NCI-H146 treated with DMSO at 0.1 percent for 48 hours (cell line): ENCODE data around the gene RALY.
"Not testable (repeated sequence)": the region's sequence is repeated elsewhere in the genome, so short reads cannot be mapped to it uniquely, and the experiment has no call there.

Source experiments
- DNase-seq: peaks from one replicate; lab custom pipeline; 2025; ENCODE audit not compliant: unreplicated experiment; lab: John Stamatoyannopoulos, UW

RALY gene

GRCh38 chr20:34132491-34132890, 138.8 kb downstream of the RALY start:
- DNase-seq = not testable (repeated sequence)

- not testable (repeated sequence) for DNase-seq
Measured at GRCh38 chr20:34132943-34133342, 139.2 kb downstream of the RALY start.

GRCh38 chr20:34133365-34133860, 139.7 kb downstream of the RALY start:
- DNase-seq = peak; percentile 60
